K562 (cell line): ENCODE results near the gene SMG9. TPM values are rescaled to one million over a fixed set of nuclear protein-coding genes. Genes with fewer than 3 reads are reported as not detected.

ENCODE experiments used
- ATAC-seq: fragments of 200-7000 bp; cut with Tn5 transposase; 3 replicates; pipeline ENCODE4 v1.9.1; 2020; ENCODE audit warnings: moderate library complexity
- BruUV-seq: library from RNA; stranded (reverse); fragments of 400-500 nt; replicated peaks from 2 replicates; lab custom pipeline; 2021; lab: Mats Ljungman, UMichigan
- CTCF ChIA-PET: fragments of 300-600 bp; formaldehyde crosslinking; extraction: SDS; loops from one replicate; lab custom pipeline; 2021; ENCODE audit warnings: low intra/inter-chr PET ratio; lab: Yijun Ruan, JAX
- POLR2A ChIA-PET: fragments of 300-600, 350-650 bp; sonication (Branson Sonifier 250); formaldehyde crosslinking; extraction: SDS; loops from one replicate; lab custom pipeline; 2021; ENCODE audit warnings: antibody characterized with exemption, inconsistent platforms; lab: Yijun Ruan, JAX
- DNase-seq, 4 experiments: peaks; one replicate each; pipeline versions ENCODE4 v3.0.0 to v3.0.0-alpha.2; 2011 to 2018; ENCODE audit warnings: low spot score in 3 of 4, mixed read lengths in 3 of 4; ENCODE audit errors: extremely low read depth in 1 of 4
- FAIRE-seq: peaks from 2 replicates; lab custom pipeline; 2011; peaks lifted over from hg19 to GRCh38; lab: Jason Lieb, UNC
- H2AFZ ChIP-seq: 2 replicates; pipeline ENCODE4 v1.6.0; 2011; ENCODE audit warnings: low read depth, low read length, control low read depth, inconsistent platforms
- H3K27ac ChIP-seq: fragments of 200-600 bp; 3 replicates; pipeline ENCODE4 v1.8.0; 2011; ENCODE audit warnings: low read depth, mild to moderate bottlenecking, control low read depth, inconsistent platforms, low read length, moderate library complexity, mixed read lengths; ENCODE audit errors: extremely low read depth
- H3K27me3 ChIP-seq, 2 experiments: fragments of 300-600 bp in 1 of 2; 2 replicates in 1 of 2; 3 replicates in 1 of 2; pipeline versions ENCODE4 v1.6.0 to v1.8.0; 2011; ENCODE audit warnings: inconsistent platforms in 2 of 2, low read length in 2 of 2, mild to moderate bottlenecking in 1 of 2, mixed read lengths in 1 of 2, moderate library complexity in 1 of 2; ENCODE audit not compliant: control insufficient read depth in 2 of 2, insufficient read depth in 2 of 2
- H3K36me3 ChIP-seq: fragments of 300-600 bp; 3 replicates; pipeline ENCODE4 v1.8.0; 2011; ENCODE audit warnings: mild to moderate bottlenecking, low read length, inconsistent platforms; ENCODE audit not compliant: control insufficient read depth, insufficient read depth
- H3K4me1 ChIP-seq, 2 experiments: fragments of 200-600 bp in 1 of 2; replicated peaks in 1 of 2; 2 replicates in 1 of 2; 3 replicates in 1 of 2; pipeline versions ENCODE4 v1.5.1 to v1.8.0; 2011; ENCODE audit warnings: inconsistent platforms in 2 of 2, low read length in 2 of 2, mild to moderate bottlenecking in 1 of 2, mixed read lengths in 1 of 2, moderate library complexity in 1 of 2; ENCODE audit not compliant: control insufficient read depth in 2 of 2, insufficient read depth in 2 of 2
- H3K4me2 ChIP-seq: 2 replicates; pipeline ENCODE4 v1.6.1; 2011; ENCODE audit warnings: low read length, control low read depth, inconsistent platforms, mixed read lengths; ENCODE audit not compliant: insufficient read depth
- H3K4me3 ChIP-seq: fragments of 200-600 bp; sonication (generic), shearing (Covaris generic); 2 replicates; pipeline ENCODE4 v1.5.1; 2016; ENCODE audit warnings: control low read depth, inconsistent platforms
- H3K79me2 ChIP-seq: fragments of 200-600 bp; 3 replicates; pipeline ENCODE4 v1.8.0; 2011; ENCODE audit warnings: low read length, inconsistent platforms; ENCODE audit not compliant: control insufficient read depth, insufficient read depth
- H3K9ac ChIP-seq, 2 experiments: 2 replicates each; pipeline versions ENCODE4 v1.6.0 to v1.6.1; 2011; ENCODE audit warnings: low read depth in 2 of 2, low read length in 2 of 2, control low read depth in 1 of 2, inconsistent platforms in 1 of 2, mild to moderate bottlenecking in 1 of 2, mixed read lengths in 1 of 2; ENCODE audit not compliant: insufficient read depth in 1 of 2
- H3K9me1 ChIP-seq: one replicate; pipeline ENCODE4 v1.6.0; 2011; ENCODE audit warnings: inconsistent platforms, mild to moderate bottlenecking, low read length, moderate library complexity; ENCODE audit not compliant: control insufficient read depth, insufficient read depth
- H3K9me3 ChIP-seq: replicated peaks from 2 replicates; pipeline ENCODE4 v1.5.1; 2011; ENCODE audit warnings: low read depth, low read length, inconsistent platforms; ENCODE audit not compliant: control insufficient read depth, insufficient read depth
- H4K20me1 ChIP-seq: replicated peaks from 2 replicates; pipeline ENCODE4 v1.6.1; 2011; ENCODE audit warnings: low read length, inconsistent platforms, mixed read lengths; ENCODE audit not compliant: control insufficient read depth, insufficient read depth
- ELF1 ChIP-seq: fragments of 200-800 bp; sonication (Bioruptor generic); IDR thresholded peaks from 2 replicates; pipeline ENCODE4 v1.6.1; 2016; ENCODE audit warnings: missing genetic modification characterization, missing compliant biosample characterization
- KDM1A ChIP-seq, 2 experiments: fragments of 450-650 bp; IDR thresholded peaks; 2 replicates each; pipeline ENCODE4 v1.6.1; 2016; ENCODE audit warnings: mild to moderate bottlenecking in 2 of 2
- WGBS: fragments of 100-300 bp; shearing (Covaris generic); methylation state at CpG from one replicate; pipeline ENCODE4 v1.1.6; 2016; ENCODE audit warnings: low coverage, mixed read lengths; ENCODE audit not compliant: insufficient coverage; ENCODE audit errors: missing lambda C conversion rate; 5-methylcytosine and 5-hydroxymethylcytosine counted together
- in situ Hi-C: fragments of 300-500 bp; cut with MboI; formaldehyde crosslinking; loops from 4 replicates; pipeline ENCODE4 v1.15.0; 2018; ENCODE audit warnings: inconsistent platforms, mixed read lengths
- intact Hi-C: fragments of 100-400 bp; cut with micrococcal nuclease; formaldehyde crosslinking; loops from 2 replicates; pipeline ENCODE4 v1.14.2; 2022
- polyA plus RNA-seq, 8 experiments: library from polyadenylated mRNA; depleted of rRNA in 4 of 8; stranded (reverse) in 5 of 8; unstranded in 3 of 8; fragments of >200 nt; fragmentation: Nextera tagmentation in 2 of 8; fragmentation: Illumina TruSeq in 1 of 8; extraction: Ambion mirVana in 2 of 8; extraction: Trizol in 1 of 8; gene quantifications; 2 replicates each; pipeline versions ENCODE4 v1.2.1 to v1.2.3, GENCODE V29; 2011 to 2014; ENCODE audit warnings: inconsistent platforms in 1 of 8, missing spikeins in 1 of 8
- total RNA-seq, 7 experiments: library from RNA; depleted of rRNA in 6 of 7; stranded (reverse); fragments of >200 nt in 6 of 7; fragmentation: Illumina TruSeq in 2 of 7; extraction: Trizol in 2 of 7; gene quantifications; 2 replicates each; pipeline versions ENCODE4 v1.2.1 to v1.2.3, GENCODE V29; 2011 to 2021; ENCODE audit warnings: low replicate concordance in 1 of 7

The SMG9 gene
- total and polyA plus RNA-seq, 9 of the 15 experiments (the other 6 are each of a cell fraction or from before 2014, with no cell fraction given) = 1.7 to 79.7 (median 40.2) TPM

DNA sequence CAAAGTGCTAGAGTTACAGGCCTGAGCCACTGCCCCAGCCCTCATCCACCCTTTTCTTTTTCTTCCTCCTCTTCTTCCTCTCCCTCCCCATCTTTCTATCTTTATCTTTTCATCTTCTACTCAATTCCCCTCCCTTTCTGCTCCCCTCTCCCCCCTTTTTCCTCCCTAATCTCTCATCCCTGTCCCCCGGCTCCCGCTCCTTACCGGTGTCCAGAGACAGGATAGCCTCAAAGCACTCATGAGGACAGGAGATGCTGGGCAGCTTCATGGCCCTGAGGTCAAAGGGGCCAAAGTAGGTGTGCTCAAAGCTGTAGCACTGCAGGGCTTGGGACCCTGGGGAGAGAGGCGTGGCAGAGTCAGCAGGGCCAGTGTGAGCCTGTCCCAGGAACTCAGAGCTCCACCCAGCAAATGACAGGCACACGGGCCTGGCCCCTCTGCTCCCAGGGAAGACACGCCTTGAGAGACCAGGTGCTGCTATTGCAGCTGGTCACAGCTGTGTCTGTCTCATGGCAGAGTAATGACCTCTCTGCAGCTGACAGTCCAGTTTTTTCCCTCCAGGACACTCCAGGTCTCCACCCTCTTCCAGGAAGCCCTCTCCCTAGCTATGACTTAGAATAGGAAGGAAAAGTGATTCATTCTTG is 44.9 kb upstream of the SMG9 start:
- H3K4me3 ChIP-seq = no peak overlapping the region
- no peak overlapping the region for H2AFZ ChIP-seq
- DNase-seq (peak in 1 of 4 experiments; percentile 32), FAIRE-seq (no peak), ATAC-seq (peak; percentile 57)
- peaks cover 4 to 11% of the 10 kb centered on the region in 2 experiments; a peak in 3 of 5 replicates for H3K27me3 ChIP-seq
- no peaks in the 10 kb centered on the region for H3K9me3 ChIP-seq
- no TSS peak for BruUV-seq
- no peak overlapping the region; a peak in 1 of 4 replicates for H3K9ac ChIP-seq
- H3K36me3 ChIP-seq = no peaks in the 10 kb centered on the region
- CTCF ChIA-PET = no interaction called here
- H4K20me1 ChIP-seq = no peaks in the 10 kb centered on the region; the same call in 1 of the 2 replicates
- no peaks in the 10 kb centered on the region for H3K79me2 ChIP-seq
- TF ChIP-seq KDM1A (IDR thresholded peaks at IDR 0.05) (0 out of 4 replicates have a peak, but pooled peaks of 1 of the 2 experiments have one; percentile 3), ELF1 (tag) (no peak)
- H3K27ac ChIP-seq = no peak overlapping the region
- POLR2A ChIA-PET = interaction anchor here (0.6 to 1.5 kb wide), 3 partner anchors 10 to 879 kb away, joined by 3 to 5 read pairs (median 3); no protein-coding TSS in a partner anchor
- H3K4me2 ChIP-seq = no peak overlapping the region
- 16% methylated on average over 6 of the region's 6 CpGs for WGBS
- intact Hi-C loops (no loop called here), in situ Hi-C loops (no loop called here)
- H3K4me1 ChIP-seq = peaks cover 0 to 22% of the 10 kb centered on the region in 2 experiments; a peak in 4 of 5 replicates
- no peaks in the 10 kb centered on the region for H3K9me1 ChIP-seq
